Measurements from ENCODE around the gene KBTBD2. TPM values are rescaled to one million over a fixed set of nuclear protein-coding genes. Genes with fewer than 3 reads are reported as not detected.

The KBTBD2 gene
- total RNA-seq, 2 donors from 2014 or later: 41.8 to 52.9 TPM

DNA sequence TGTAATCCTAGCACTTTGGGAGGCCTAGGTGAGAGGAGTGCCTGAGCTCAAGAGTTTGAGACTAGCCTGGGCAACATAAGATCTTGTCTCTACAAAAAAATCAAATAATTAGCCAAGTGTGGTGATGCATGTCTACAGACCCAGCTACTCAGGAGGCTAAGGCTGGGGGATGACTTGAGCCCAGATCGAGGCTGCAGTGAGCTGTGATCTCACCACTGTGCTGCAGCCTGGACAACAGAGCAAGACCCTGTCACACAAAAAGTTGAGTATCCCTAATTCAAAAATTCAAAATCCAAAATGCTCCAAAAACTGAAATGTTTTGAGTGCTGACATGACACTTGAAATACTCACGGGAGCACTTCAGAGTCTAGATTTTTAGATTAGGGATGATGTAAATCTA lies 19.1 kb downstream of the KBTBD2 start:
- peaks cover 4% of the 10 kb centered on the region for H3K9me3 Mint-ChIP-seq
- H3K4me3 Mint-ChIP-seq: no peak overlapping the region
- peaks cover 7% of the 10 kb centered on the region for H3K4me1 Mint-ChIP-seq
- no peaks in the 10 kb centered on the region for H3K27me3 Mint-ChIP-seq (ENCODE audit: insufficient read depth)
- H3K27ac Mint-ChIP-seq: no peak overlapping the region
- no peak for DNase-seq
- H3K27ac ChIP-seq (ENCODE audit: low read depth, low read length): no peak overlapping the region
- H3K4me1 ChIP-seq (ENCODE audit: control insufficient read depth, insufficient read depth, low read length): no peaks in the 10 kb centered on the region
- H3K4me3 ChIP-seq (ENCODE audit: low read length): no peak overlapping the region
- H3K36me3 Mint-ChIP-seq (ENCODE audit: low read depth): peaks cover 76% of the 10 kb centered on the region
- no peaks in the 10 kb centered on the region for H3K27me3 ChIP-seq (ENCODE audit: control insufficient read depth, insufficient read depth, low read length, poor library complexity, severe bottlenecking)
- TF ChIP-seq, protein P1, sequence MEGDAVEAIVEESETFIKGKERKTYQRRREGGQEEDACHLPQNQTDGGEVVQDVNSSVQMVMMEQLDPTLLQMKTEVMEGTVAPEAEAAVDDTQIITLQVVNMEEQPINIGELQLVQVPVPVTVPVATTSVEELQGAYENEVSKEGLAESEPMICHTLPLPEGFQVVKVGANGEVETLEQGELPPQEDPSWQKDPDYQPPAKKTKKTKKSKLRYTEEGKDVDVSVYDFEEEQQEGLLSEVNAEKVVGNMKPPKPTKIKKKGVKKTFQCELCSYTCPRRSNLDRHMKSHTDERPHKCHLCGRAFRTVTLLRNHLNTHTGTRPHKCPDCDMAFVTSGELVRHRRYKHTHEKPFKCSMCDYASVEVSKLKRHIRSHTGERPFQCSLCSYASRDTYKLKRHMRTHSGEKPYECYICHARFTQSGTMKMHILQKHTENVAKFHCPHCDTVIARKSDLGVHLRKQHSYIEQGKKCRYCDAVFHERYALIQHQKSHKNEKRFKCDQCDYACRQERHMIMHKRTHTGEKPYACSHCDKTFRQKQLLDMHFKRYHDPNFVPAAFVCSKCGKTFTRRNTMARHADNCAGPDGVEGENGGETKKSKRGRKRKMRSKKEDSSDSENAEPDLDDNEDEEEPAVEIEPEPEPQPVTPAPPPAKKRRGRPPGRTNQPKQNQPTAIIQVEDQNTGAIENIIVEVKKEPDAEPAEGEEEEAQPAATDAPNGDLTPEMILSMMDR (conservative IDR thresholded peaks at IDR 0.05): no peak
- H3K36me3 ChIP-seq (ENCODE audit: control insufficient read depth, insufficient read depth, low read length): peaks cover 89% of the 10 kb centered on the region
- H3K9ac ChIP-seq (ENCODE audit: extremely low read depth, low read length, poor library complexity, severe bottlenecking): no peak overlapping the region
- 96% methylated on average over 2 of the region's 2 CpGs; no CpG with 5 or more reads in 1 of the 2 experiments for WGBS, 2 experiments (ENCODE audit: insufficient coverage in 1 of 2, insufficient read length in 1 of 2)
- H3K9me3 ChIP-seq (ENCODE audit: control insufficient read depth, low read length): peaks cover 14% of the 10 kb centered on the region

DNA sequence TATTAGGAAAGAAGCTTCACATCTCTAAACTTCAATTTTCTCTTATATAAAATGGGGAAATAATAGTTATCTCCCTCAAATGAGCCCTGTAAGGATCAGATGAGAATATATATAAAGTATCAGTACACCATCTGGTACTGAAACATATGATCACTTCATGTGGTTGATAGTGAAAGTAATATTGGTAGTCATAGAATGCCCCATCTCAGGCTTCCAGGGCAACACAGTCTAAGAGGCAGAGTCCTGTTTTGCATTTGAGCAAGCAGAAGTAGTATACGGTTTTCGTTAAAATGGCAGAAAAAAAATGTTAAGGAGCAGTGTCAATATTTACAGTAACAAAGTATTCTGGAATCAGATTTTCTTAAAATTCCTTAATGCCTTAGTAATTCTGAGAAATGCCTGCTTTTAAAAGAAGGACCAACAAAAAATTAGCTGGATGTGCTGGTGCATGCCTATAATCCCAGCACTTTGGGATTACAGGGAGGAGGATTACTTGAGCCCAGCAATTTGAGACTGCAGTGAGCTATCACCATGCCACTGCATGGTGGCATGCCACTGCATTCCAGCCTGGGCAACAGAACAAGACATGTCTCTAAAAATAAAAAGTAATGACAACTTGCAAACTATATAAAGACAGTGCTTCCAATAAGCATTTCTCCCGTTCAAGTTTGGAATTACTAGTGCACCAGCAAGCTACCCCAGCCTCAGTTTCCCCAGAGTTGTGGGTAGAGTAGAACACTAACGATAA lies 19.8 kb downstream of the KBTBD2 start:
- DNase-seq: no peak
- Histone ChIP-seq H3K27ac (ENCODE audit: low read depth, low read length) (no peak overlapping the region), H3K9ac (ENCODE audit: extremely low read depth, low read length, poor library complexity, severe bottlenecking) (no peak overlapping the region), H3K36me3 (ENCODE audit: control insufficient read depth, insufficient read depth, low read length) (peaks cover 90% of the 10 kb centered on the region), H3K4me3 (ENCODE audit: low read length) (no peak overlapping the region), H3K9me3 (ENCODE audit: control insufficient read depth, low read length) (peaks cover 20% of the 10 kb centered on the region), H3K4me1 (ENCODE audit: control insufficient read depth, insufficient read depth, low read length) (no peaks in the 10 kb centered on the region), H3K27me3 (ENCODE audit: control insufficient read depth, insufficient read depth, low read length, poor library complexity, severe bottlenecking) (no peaks in the 10 kb centered on the region)
- Mint-ChIP-seq H3K27ac (no peak overlapping the region), H3K9me3 (peaks cover 8% of the 10 kb centered on the region), H3K4me1 (peaks cover 7% of the 10 kb centered on the region), H3K4me3 (no peak overlapping the region), H3K36me3 (ENCODE audit: low read depth) (peaks cover 76% of the 10 kb centered on the region), H3K27me3 (ENCODE audit: insufficient read depth) (no peaks in the 10 kb centered on the region)
- WGBS, 2 experiments (ENCODE audit: insufficient coverage in 1 of 2, insufficient read length in 1 of 2): 99 to 100% methylated on average over 4 of the region's 4 CpGs
- TF ChIP-seq, protein P1 (conservative IDR thresholded peaks at IDR 0.05): no peak

DNA sequence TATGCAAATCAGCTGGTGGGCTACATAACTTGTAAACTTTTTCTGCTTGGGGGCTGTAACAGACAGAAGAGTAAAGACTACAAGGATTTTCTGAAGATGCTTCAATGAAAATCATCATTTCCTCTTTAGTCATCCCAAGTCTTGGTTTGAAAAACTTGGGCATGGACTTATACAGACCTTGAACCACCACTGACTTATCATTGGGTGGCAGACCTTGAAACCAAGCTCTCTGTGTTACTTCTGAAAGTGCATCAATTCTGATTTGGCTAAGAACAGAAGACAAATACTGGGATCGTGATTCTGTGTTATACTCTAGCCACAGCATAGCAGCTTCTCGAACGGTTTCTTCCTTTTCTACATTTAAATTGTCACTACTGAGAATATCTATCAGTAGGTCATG lies 21.3 kb downstream of the KBTBD2 start:
- Histone ChIP-seq H3K27me3 (ENCODE audit: control insufficient read depth, insufficient read depth, low read length, poor library complexity, severe bottlenecking) (no peaks in the 10 kb centered on the region), H3K4me3 (ENCODE audit: low read length) (no peak overlapping the region), H3K4me1 (ENCODE audit: control insufficient read depth, insufficient read depth, low read length) (no peaks in the 10 kb centered on the region), H3K9ac (ENCODE audit: extremely low read depth, low read length, poor library complexity, severe bottlenecking) (no peak overlapping the region), H3K36me3 (ENCODE audit: control insufficient read depth, insufficient read depth, low read length) (peaks cover 87% of the 10 kb centered on the region), H3K9me3 (ENCODE audit: control insufficient read depth, low read length) (peaks cover 33% of the 10 kb centered on the region), H3K27ac (ENCODE audit: low read depth, low read length) (no peak overlapping the region)
- no peaks in the 10 kb centered on the region for H3K27me3 Mint-ChIP-seq (ENCODE audit: insufficient read depth)
- H3K9me3 Mint-ChIP-seq: peaks cover 22% of the 10 kb centered on the region
- peaks cover 7% of the 10 kb centered on the region for H3K4me1 Mint-ChIP-seq
- DNase-seq: no peak
- H3K4me3 Mint-ChIP-seq: no peak overlapping the region
- H3K36me3 Mint-ChIP-seq (ENCODE audit: low read depth): peaks cover 86% of the 10 kb centered on the region
- WGBS, 2 experiments (ENCODE audit: insufficient coverage in 1 of 2, insufficient read length in 1 of 2): 94 to 96% methylated on average over 3 of the region's 3 CpGs
- H3K27ac Mint-ChIP-seq: no peak overlapping the region
- TF ChIP-seq, protein P1 (conservative IDR thresholded peaks at IDR 0.05): no peak

Measured in endodermal cell (in vitro differentiated cells).